B cell (primary cell): Measurements from ENCODE around the gene HSD17B14. TPM values are rescaled to one million over a fixed set of nuclear protein-coding genes. Genes with fewer than 3 reads are reported as not detected.

Experiments used
- ATAC-seq: fragments of 200-7000 bp; cut with Tn5 transposase; one replicate; pipeline ENCODE4 v1.10.0; 2021; ENCODE audit warnings: low read depth, mild to moderate bottlenecking, moderate number of reproducible peaks, moderate library complexity
- CTCF ChIA-PET: fragments of 350-600 bp; sonication (Branson Sonifier 250); formaldehyde crosslinking; loops from one replicate; lab custom pipeline; 2021; ENCODE audit warnings: antibody characterized with exemption, inconsistent platforms; lab: Charles Lee
- POLR2A ChIA-PET: fragments of 350-600 bp; sonication (Branson Sonifier 250); formaldehyde crosslinking; loops from one replicate; lab custom pipeline; 2021; ENCODE audit warnings: antibody characterized with exemption; lab: Charles Lee
- DNase-seq: peaks from one replicate; pipeline ENCODE4 v3.0.0; 2013
- H2AFZ ChIP-seq: 2 replicates; pipeline ENCODE4 v1.6.1; 2012; ENCODE audit warnings: mild to moderate bottlenecking, low read depth, low read length; ENCODE audit not compliant: insufficient read depth, poor library complexity, severe bottlenecking
- H3K27ac ChIP-seq, 2 donors: 1 replicate in 1 of 2; 2 replicates in 1 of 2; pipeline ENCODE4 v1.5.1; 2012 to 2013; ENCODE audit warnings: low read length in 2 of 2, mild to moderate bottlenecking in 2 of 2, moderate library complexity in 1 of 2
- H3K27me3 ChIP-seq, 4 experiments: fragments of 200-600 bp in 1 of 4; sonication (generic) in 1 of 4; replicated peaks in 1 of 4; 1 replicate in 2 of 4; 2 replicates in 2 of 4; pipeline versions ENCODE4 v1.6.1 to v1.7.0; 2013 to 2016; ENCODE audit warnings: low read length in 3 of 4, mild to moderate bottlenecking in 2 of 4, mixed read lengths in 1 of 4, moderate library complexity in 1 of 4; ENCODE audit not compliant: insufficient read depth in 4 of 4, control insufficient read depth in 3 of 4; ENCODE audit errors: control extremely low read depth in 1 of 4
- H3K36me3 ChIP-seq, 2 experiments: replicated peaks in 1 of 2; 1 replicate in 1 of 2; 2 replicates in 1 of 2; pipeline versions ENCODE4 v1.6.1 to v1.7.1; 2013; ENCODE audit warnings: low read length in 1 of 2; ENCODE audit not compliant: insufficient read depth in 2 of 2, control insufficient read depth in 1 of 2; ENCODE audit errors: control extremely low read depth in 1 of 2, extremely low read depth in 1 of 2
- H3K4me1 ChIP-seq, 2 donors: fragments of 200-600 bp in 1 of 2; sonication (generic) in 1 of 2; 1 replicate in 1 of 2; 2 replicates in 1 of 2; pipeline versions ENCODE4 v1.5.1 to v1.6.1; 2013 to 2017; ENCODE audit warnings: low read length in 2 of 2; ENCODE audit not compliant: control insufficient read depth in 2 of 2, insufficient read depth in 2 of 2
- H3K4me2 ChIP-seq: replicated peaks from 2 replicates; pipeline ENCODE3; 2012; ENCODE audit warnings: mild to moderate bottlenecking, low read depth, low read length; ENCODE audit not compliant: poor library complexity, severe bottlenecking
- H3K4me3 ChIP-seq, 5 experiments: fragments of 200-600 bp in 1 of 5; sonication (generic) in 1 of 5; 1 replicate in 3 of 5; 2 replicates in 2 of 5; pipeline versions ENCODE4 v1.5.1 to v1.7.0; 2011 to 2016; ENCODE audit warnings: low read length in 4 of 5, mild to moderate bottlenecking in 4 of 5, low read depth in 2 of 5, control low read depth in 1 of 5, moderate library complexity in 1 of 5; ENCODE audit not compliant: insufficient read depth in 1 of 5; ENCODE audit errors: control extremely low read depth in 1 of 5, extremely low read depth in 1 of 5
- H3K79me2 ChIP-seq: fragments of 200-600 bp; sonication (generic); one replicate; pipeline ENCODE4 v1.6.0; 2016; ENCODE audit warnings: low read length; ENCODE audit not compliant: control insufficient read depth, insufficient read depth
- H3K9ac ChIP-seq: fragments of 200-600 bp; sonication (generic); 2 replicates; pipeline ENCODE4 v1.6.1; 2017; ENCODE audit warnings: mild to moderate bottlenecking, low read length, moderate library complexity
- H3K9me3 ChIP-seq, 3 donors: one replicate each; pipeline versions ENCODE4 v1.6.1 to v1.7.1; 2013; ENCODE audit warnings: low read length in 2 of 3; ENCODE audit not compliant: control insufficient read depth in 2 of 3, insufficient read depth in 1 of 3; ENCODE audit errors: control extremely low read depth in 1 of 3
- H4K20me1 ChIP-seq: 2 replicates; pipeline ENCODE4 v1.6.0; 2012; ENCODE audit warnings: mild to moderate bottlenecking, low read length; ENCODE audit not compliant: insufficient read depth, control insufficient read depth, poor library complexity, severe bottlenecking
- H3K27ac Mint-ChIP-seq: one replicate; pipeline ENCODE4 v1.8.0; 2021; ENCODE audit warnings: mixed read lengths
- H3K27me3 Mint-ChIP-seq: one replicate; pipeline ENCODE4 v1.8.0; 2021; ENCODE audit warnings: mixed read lengths
- H3K4me1 Mint-ChIP-seq: one replicate; pipeline ENCODE4 v1.8.0; 2021; ENCODE audit warnings: mixed read lengths
- H3K4me3 Mint-ChIP-seq: one replicate; pipeline ENCODE4 v1.8.0; 2021; ENCODE audit warnings: mixed read lengths
- H3K9me3 Mint-ChIP-seq: one replicate; pipeline ENCODE4 v1.8.0; 2022; ENCODE audit warnings: mixed read lengths; ENCODE audit not compliant: insufficient read depth
- EZH2 ChIP-seq: IDR thresholded peaks from 2 replicates; pipeline ENCODE4 v1.6.1; 2012; ENCODE audit warnings: borderline replicate concordance, low read depth, mild to moderate bottlenecking, moderate library complexity, low read length; ENCODE audit not compliant: insufficient read depth, poor library complexity, severe bottlenecking
- WGBS: methylation state at CpG from one replicate; pipeline ENCODE4 v1.1.5; 2013; ENCODE audit warnings: missing lambda C conversion rate; ENCODE audit not compliant: insufficient coverage; 5-methylcytosine and 5-hydroxymethylcytosine counted together
- intact Hi-C: fragments of 100-400 bp; cut with micrococcal nuclease; formaldehyde crosslinking; loops from one replicate; pipeline ENCODE4 v1.10.0; 2022
- polyA plus RNA-seq: library from polyadenylated mRNA; depleted of rRNA; stranded (reverse); fragments of >200 nt; gene quantifications from 2 replicates; pipeline ENCODE4 v1.2.3, GENCODE V29; 2012
- total RNA-seq, 2 donors: library from RNA; stranded (reverse); fragments of 120-200 nt in 1 of 2; gene quantifications; 1 replicate in 1 of 2; 2 replicates in 1 of 2; pipeline versions ENCODE4 v1.2.3 to v1.2.4, GENCODE V29; 2013 to 2022
- TF ChIP-seq, protein P1 (sequence below): fragments of 200-600 bp; IDR thresholded peaks from one replicate; pipeline ENCODE4 v1.8.0; 2022; ENCODE audit warnings: antibody characterized with exemption, mild to moderate bottlenecking

HSD17B14 gene
- total and polyA plus RNA-seq, 2 donors (not counting 1 experiment from before 2014, with no cell fraction given), result 2.5 to 2.9 TPM

GRCh38 chr19:48779636-48780035 lies 56.7 kb downstream of the HSD17B14 start:
- H3K4me1 Mint-ChIP-seq, result peaks cover 19% of the 10 kb centered on the region
- TF ChIP-seq, protein P1, sequence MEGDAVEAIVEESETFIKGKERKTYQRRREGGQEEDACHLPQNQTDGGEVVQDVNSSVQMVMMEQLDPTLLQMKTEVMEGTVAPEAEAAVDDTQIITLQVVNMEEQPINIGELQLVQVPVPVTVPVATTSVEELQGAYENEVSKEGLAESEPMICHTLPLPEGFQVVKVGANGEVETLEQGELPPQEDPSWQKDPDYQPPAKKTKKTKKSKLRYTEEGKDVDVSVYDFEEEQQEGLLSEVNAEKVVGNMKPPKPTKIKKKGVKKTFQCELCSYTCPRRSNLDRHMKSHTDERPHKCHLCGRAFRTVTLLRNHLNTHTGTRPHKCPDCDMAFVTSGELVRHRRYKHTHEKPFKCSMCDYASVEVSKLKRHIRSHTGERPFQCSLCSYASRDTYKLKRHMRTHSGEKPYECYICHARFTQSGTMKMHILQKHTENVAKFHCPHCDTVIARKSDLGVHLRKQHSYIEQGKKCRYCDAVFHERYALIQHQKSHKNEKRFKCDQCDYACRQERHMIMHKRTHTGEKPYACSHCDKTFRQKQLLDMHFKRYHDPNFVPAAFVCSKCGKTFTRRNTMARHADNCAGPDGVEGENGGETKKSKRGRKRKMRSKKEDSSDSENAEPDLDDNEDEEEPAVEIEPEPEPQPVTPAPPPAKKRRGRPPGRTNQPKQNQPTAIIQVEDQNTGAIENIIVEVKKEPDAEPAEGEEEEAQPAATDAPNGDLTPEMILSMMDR, result no peak
- no peak for TF ChIP-seq EZH2
- intact Hi-C loops, result loop anchor here (10.0 kb wide), 1 partner anchor 305 kb away; the partner anchor contains the start of gene SNRNP70
- H2AFZ ChIP-seq, result no peak overlapping the region
- H3K36me3 ChIP-seq, result no peaks in the 10 kb centered on the region
- ChIA-PET CTCF (interaction anchor here (0.6 to 1.5 kb wide), 5 partner anchors 9 to 214 kb away, joined by 3 to 4 read pairs (median 3); partner anchors contain the start of genes GYS1 and RUVBL2), POLR2A (interaction anchor here (0.7 kb wide), 1 partner anchor 18 kb away, joined by 8 read pairs; no protein-coding TSS in a partner anchor)
- peaks cover 0 to 3% (median 0%) of the 10 kb centered on the region in 3 donors for H3K9me3 ChIP-seq
- WGBS, result no CpG with 5 or more reads among the region's 1 CpG
- no peak overlapping the region for H3K4me2 ChIP-seq
- no peak overlapping the region for H3K9ac ChIP-seq
- no peak overlapping the region for H3K27ac ChIP-seq
- H3K4me3 ChIP-seq, result no peak overlapping the region
- no peak overlapping the region for H3K27ac Mint-ChIP-seq
- H4K20me1 ChIP-seq, result no peaks in the 10 kb centered on the region
- no peaks in the 10 kb centered on the region for H3K27me3 ChIP-seq
- H3K27me3 Mint-ChIP-seq, result no peaks in the 10 kb centered on the region
- DNase-seq (no peak), ATAC-seq (no peak)
- H3K4me1 ChIP-seq, result peaks cover 3 to 15% of the 10 kb centered on the region in 2 donors
- H3K79me2 ChIP-seq, result no peaks in the 10 kb centered on the region
- no peaks in the 10 kb centered on the region for H3K9me3 Mint-ChIP-seq
- H3K4me3 Mint-ChIP-seq, result no peak overlapping the region

GRCh38 chr19:48777720-48778119 lies 58.6 kb downstream of the HSD17B14 start:
- Histone ChIP-seq H3K36me3 (no peaks in the 10 kb centered on the region), H3K4me2 (no peak overlapping the region), H3K27me3 (no peaks in the 10 kb centered on the region), H4K20me1 (no peaks in the 10 kb centered on the region), H3K4me3 (no peak overlapping the region), H2AFZ (no peak overlapping the region), H3K9ac (no peak overlapping the region), H3K27ac (no peak overlapping the region), H3K9me3 (peaks cover 0 to 3% (median 0%) of the 10 kb centered on the region in 3 donors), H3K79me2 (no peaks in the 10 kb centered on the region), H3K4me1 (peaks cover 3 to 12% of the 10 kb centered on the region in 2 donors)
- peaks cover under 1% of the 10 kb centered on the region for H3K27me3 Mint-ChIP-seq
- POLR2A ChIA-PET, result no interaction called here
- no peak for TF ChIP-seq EZH2
- TF ChIP-seq, protein P1, result no peak
- intact Hi-C loops, result no loop called here
- H3K27ac Mint-ChIP-seq, result no peak overlapping the region
- no peak for ATAC-seq
- H3K9me3 Mint-ChIP-seq, result no peaks in the 10 kb centered on the region
- no peak overlapping the region for H3K4me3 Mint-ChIP-seq
- CTCF ChIA-PET, result interaction anchor here (1.3 kb wide), 1 partner anchor 64 kb away, joined by 4 read pairs; no protein-coding TSS in a partner anchor
- H3K4me1 Mint-ChIP-seq, result peaks cover 19% of the 10 kb centered on the region
- 97% methylated on average over 8 of the region's 12 CpGs for WGBS
- DNase-seq, result no peak
